Liver (tissue), 9 donors: Measurements from ENCODE around the gene TMEM101. TPM values are rescaled to one million over a fixed set of nuclear protein-coding genes. Genes with fewer than 3 reads are reported as not detected.

ENCODE experiments used
- DNase-seq: peaks from one replicate; pipeline ENCODE4 v3.0.0-alpha.2; 2017; ENCODE audit warnings: low spot score
- H3K27ac ChIP-seq, 2 donors: one replicate each; pipeline ENCODE4 v1.7.0; 2013; ENCODE audit warnings: inconsistent platforms in 2 of 2, low read length in 2 of 2, control low read depth in 1 of 2, low read depth in 1 of 2, mild to moderate bottlenecking in 1 of 2
- H3K27me3 ChIP-seq, 4 donors: one replicate each; pipeline versions ENCODE4 v1.6.1 to v1.7.0; 2013; ENCODE audit warnings: low read length in 3 of 4, inconsistent platforms in 1 of 4, mild to moderate bottlenecking in 1 of 4, moderate library complexity in 1 of 4; ENCODE audit not compliant: control insufficient read depth in 4 of 4, insufficient read depth in 4 of 4
- H3K36me3 ChIP-seq, 4 donors: one replicate each; pipeline versions ENCODE4 v1.6.1 to v1.7.0; 2013; ENCODE audit warnings: low read length in 3 of 4, mild to moderate bottlenecking in 3 of 4, low read depth in 1 of 4, moderate library complexity in 1 of 4; ENCODE audit not compliant: control insufficient read depth in 4 of 4, insufficient read depth in 3 of 4
- H3K4me1 ChIP-seq, 4 donors: one replicate each; pipeline versions ENCODE4 v1.6.1 to v1.7.0; 2013; ENCODE audit warnings: low read length in 3 of 4, mild to moderate bottlenecking in 3 of 4, moderate library complexity in 1 of 4; ENCODE audit not compliant: control insufficient read depth in 4 of 4, insufficient read depth in 4 of 4
- H3K4me3 ChIP-seq, 3 donors: one replicate each; pipeline versions ENCODE4 v1.6.1 to v1.7.0; 2013; ENCODE audit warnings: low read length in 3 of 3, control low read depth in 1 of 3, low read depth in 1 of 3, mild to moderate bottlenecking in 1 of 3
- H3K9ac ChIP-seq, 2 donors: one replicate each; pipeline ENCODE4 v1.7.0; 2013; ENCODE audit warnings: low read length in 2 of 2, mild to moderate bottlenecking in 2 of 2, moderate library complexity in 2 of 2, control low read depth in 1 of 2, low read depth in 1 of 2
- H3K9me3 ChIP-seq, 4 donors: one replicate each; pipeline versions ENCODE4 v1.6.1 to v1.7.0; 2013; ENCODE audit warnings: low read length in 3 of 4; ENCODE audit not compliant: control insufficient read depth in 4 of 4
- ATF3 ChIP-seq: IDR thresholded peaks from 2 replicates; pipeline ENCODE4 v1.6.1; 2016; ENCODE audit warnings: antibody characterized with exemption
- CTCF ChIP-seq: fragments of 150-350 bp; IDR thresholded peaks from 2 replicates; pipeline ENCODE4 v1.5.1; 2017; ENCODE audit warnings: improper control_type of control experiment, low read depth, low read length; ENCODE audit not compliant: missing input control
- EGR1 ChIP-seq, 2 donors: IDR thresholded peaks; 2 replicates each; pipeline ENCODE4 v1.6.1; 2016 to 2018; ENCODE audit warnings: antibody characterized with exemption in 2 of 2, low read depth in 2 of 2
- FOXA1 ChIP-seq: IDR thresholded peaks from 2 replicates; pipeline ENCODE4 v1.6.1; 2016; ENCODE audit warnings: antibody characterized with exemption
- FOXA2 ChIP-seq: IDR thresholded peaks from 2 replicates; pipeline ENCODE4 v1.6.1; 2016; ENCODE audit warnings: antibody characterized with exemption
- GABPA ChIP-seq, 2 donors: IDR thresholded peaks in 1 of 2; conservative IDR thresholded peaks in 1 of 2; 2 replicates each; pipeline ENCODE4 v1.6.1; 2016; ENCODE audit warnings: antibody characterized with exemption in 2 of 2, mild to moderate bottlenecking in 1 of 2, moderate library complexity in 1 of 2
- HNF4A ChIP-seq, 2 donors: conservative IDR thresholded peaks; 2 replicates each; pipeline ENCODE4 v1.6.1; 2016; ENCODE audit warnings: antibody characterized with exemption in 2 of 2, mild to moderate bottlenecking in 2 of 2
- HNF4G ChIP-seq: IDR thresholded peaks from 2 replicates; pipeline ENCODE4 v1.6.1; 2016; ENCODE audit warnings: antibody characterized with exemption
- JUND ChIP-seq, 2 donors: IDR thresholded peaks; 2 replicates each; pipeline ENCODE4 v1.6.1; 2016; ENCODE audit warnings: antibody characterized with exemption in 2 of 2
- MAX ChIP-seq: IDR thresholded peaks from 2 replicates; pipeline ENCODE4 v1.6.1; 2016; ENCODE audit warnings: antibody characterized with exemption
- NR2F2 ChIP-seq: IDR thresholded peaks from 2 replicates; pipeline ENCODE4 v1.6.1; 2016; ENCODE audit warnings: antibody characterized with exemption
- RAD21 ChIP-seq, 2 donors: IDR thresholded peaks; 2 replicates each; pipeline ENCODE4 v1.6.1; 2016; ENCODE audit warnings: antibody characterized with exemption in 2 of 2, mild to moderate bottlenecking in 2 of 2
- REST ChIP-seq: IDR thresholded peaks from 2 replicates; pipeline ENCODE4 v1.6.1; 2016; ENCODE audit warnings: antibody characterized with exemption, mild to moderate bottlenecking
- RXRA ChIP-seq, 2 donors: IDR thresholded peaks; 2 replicates each; pipeline ENCODE4 v1.6.1; 2017 to 2018; ENCODE audit warnings: antibody characterized with exemption in 2 of 2, mild to moderate bottlenecking in 1 of 2
- SP1 ChIP-seq: IDR thresholded peaks from 2 replicates; pipeline ENCODE4 v1.6.1; 2018; ENCODE audit warnings: antibody characterized with exemption, mild to moderate bottlenecking
- TAF1 ChIP-seq: conservative IDR thresholded peaks from 2 replicates; pipeline ENCODE4 v1.6.1; 2016; ENCODE audit warnings: antibody characterized with exemption, mild to moderate bottlenecking
- YY1 ChIP-seq: IDR thresholded peaks from 2 replicates; pipeline ENCODE4 v1.6.1; 2016; ENCODE audit warnings: antibody characterized with exemption, mild to moderate bottlenecking
- ZBTB33 ChIP-seq: IDR thresholded peaks from 2 replicates; pipeline ENCODE4 v1.6.1; 2016; ENCODE audit warnings: antibody characterized with exemption
- WGBS: extraction: QIAGEN DNeasy Blood & Tissue Kit; methylation state at CpG from one replicate; pipeline ENCODE4 v1.1.7; 2013; 5-methylcytosine and 5-hydroxymethylcytosine counted together
- polyA plus RNA-seq, 2 donors: library from polyadenylated mRNA; stranded (reverse) in 1 of 2; unstranded in 1 of 2; fragments of 200-250 nt in 1 of 2; fragments of >200 nt in 1 of 2; fragmentation: Nextera tagmentation in 1 of 2; extraction: Ambion mirVana in 1 of 2; gene quantifications; one replicate each; pipeline versions ENCODE4 v1.2.1 to v1.2.3, GENCODE V29; 2013 to 2015
- total RNA-seq, 2 donors: library from RNA; depleted of rRNA; stranded (reverse); fragments of >200 nt; gene quantifications; one replicate each; pipeline ENCODE4 v1.2.3, GENCODE V29; 2014
- donor health status: healthy.
- donor health status: healthy.
- donor health status: healthy.
- donor health status: healthy.
- donor health status: healthy.

The TMEM101 gene
- total and polyA plus RNA-seq, 4 donors: 12.0 to 25.7 (median 21.4) TPM

GRCh38 chr17:44007346-44008204 is 7.2 kb downstream of the TMEM101 start (continued):
- TF ChIP-seq GABPA (IDR thresholded peaks at IDR 0.05 in 1 of 2, conservative IDR thresholded peaks at IDR 0.05 in 1 of 2) (no peak), ATF3 (no peak)

GRCh38 chr17:44006598-44007345 is 8.0 kb downstream of the TMEM101 start:
- TF ChIP-seq HNF4A (conservative IDR thresholded peaks at IDR 0.05): peak in 1 of 2 donors; percentile 15
- peak; percentile 37 for TF ChIP-seq CTCF
- peak; percentile 21 for TF ChIP-seq NR2F2
- no peak for TF ChIP-seq GABPA (IDR thresholded peaks at IDR 0.05 in 1 of 2, conservative IDR thresholded peaks at IDR 0.05 in 1 of 2)
- TF ChIP-seq FOXA1: no peak
- no peak for TF ChIP-seq ATF3
- TF ChIP-seq MAX: no peak
- peak; percentile 48 for TF ChIP-seq SP1
- TF ChIP-seq FOXA2: no peak
- peak; percentile 39 for TF ChIP-seq REST
- no peak for TF ChIP-seq JUND (IDR thresholded peaks at IDR 0.05)
- peak; percentile 72 for TF ChIP-seq YY1
- TF ChIP-seq RAD21 (IDR thresholded peaks at IDR 0.05): no peak
- TF ChIP-seq EGR1 (IDR thresholded peaks at IDR 0.05; ENCODE audit: low read depth in 2 of 2): no peak
- no peak for TF ChIP-seq RXRA (IDR thresholded peaks at IDR 0.05)
- TF ChIP-seq HNF4G: no peak
- TF ChIP-seq ZBTB33: no peak
- TF ChIP-seq TAF1: peak; percentile 25
- Histone ChIP-seq H3K36me3 (peaks cover 4 to 17% (median 13%) of the 10 kb centered on the region in 4 donors), H3K4me3 (peak overlapping the region; percentile 78 to 90 (median 81)), H3K27ac (peak overlapping the region; percentile 94 to 98), H3K27me3 (no peaks in the 10 kb centered on the region), H3K9me3 (no peaks in the 10 kb centered on the region), H3K9ac (no peak overlapping the region), H3K4me1 (peaks cover 20 to 75% (median 58%) of the 10 kb centered on the region in 4 donors)
- DNase-seq: peak; percentile 90
- 7% methylated on average over 40 of the region's 40 CpGs for WGBS
